IMR-90 (cell line): ENCODE measurements around the gene VAMP8. TPM values are rescaled to one million over a fixed set of nuclear protein-coding genes. Genes with fewer than 3 reads are reported as not detected.
A peak's percentile ranks its signal among the peaks of the same experiment; 100 is the strongest.

Experiments
- ATAC-seq: fragments of 200-7000 bp; cut with Tn5 transposase; 2 replicates; pipeline ENCODE4 v1.9.1; 2020; ENCODE audit warnings: low read depth, mild to moderate bottlenecking, moderate library complexity
- BruUV-seq: library from RNA; stranded (reverse); fragments of 400-500 nt; replicated peaks from 2 replicates; lab custom pipeline; 2021; lab: Mats Ljungman, UMichigan
- CTCF ChIA-PET: fragments of 300-600 bp; formaldehyde crosslinking; extraction: SDS; loops from one replicate; lab custom pipeline; 2021; ENCODE audit warnings: antibody characterized with exemption; lab: Yijun Ruan, JAX
- POLR2A ChIA-PET: fragments of 300-600 bp; sonication (Branson Sonifier 250); formaldehyde crosslinking; loops from one replicate; lab custom pipeline; 2022; ENCODE audit warnings: antibody characterized with exemption; ENCODE audit not compliant: unreplicated experiment; lab: Charles Lee
- DNase-seq: peaks from one replicate; pipeline ENCODE4 v3.0.0; 2013
- H2AFZ ChIP-seq: replicated peaks from 2 replicates; pipeline ENCODE3; 2013; ENCODE audit warnings: low read length, mild to moderate bottlenecking; ENCODE audit not compliant: poor library complexity
- H2AK5ac ChIP-seq: 2 replicates; pipeline ENCODE4 v1.6.1; 2013; ENCODE audit warnings: low read depth, low read length, inconsistent platforms
- H2AK9ac ChIP-seq: replicated peaks from 2 replicates; pipeline ENCODE3; 2013; ENCODE audit warnings: mild to moderate bottlenecking, low read depth, low read length, moderate library complexity; ENCODE audit not compliant: poor library complexity
- H2BK120ac ChIP-seq: 2 replicates; pipeline ENCODE4 v1.6.1; 2013; ENCODE audit warnings: low read depth, low read length, inconsistent platforms
- H2BK15ac ChIP-seq: 3 replicates; pipeline ENCODE4 v1.6.1; 2013; ENCODE audit warnings: low read depth, low read length, inconsistent platforms
- H2BK20ac ChIP-seq: 2 replicates; pipeline ENCODE4 v1.6.1; 2013; ENCODE audit warnings: low read depth, mild to moderate bottlenecking, inconsistent platforms, low read length, moderate library complexity
- H2BK5ac ChIP-seq: 2 replicates; pipeline ENCODE4 v1.6.1; 2013; ENCODE audit warnings: mild to moderate bottlenecking, low read depth, low read length, inconsistent platforms; ENCODE audit not compliant: poor library complexity, severe bottlenecking
- H3K14ac ChIP-seq: replicated peaks from 2 replicates; pipeline ENCODE4 v1.6.1; 2013; ENCODE audit warnings: low read depth, low read length, inconsistent platforms
- H3K18ac ChIP-seq: 2 replicates; pipeline ENCODE4 v1.6.1; 2013; ENCODE audit warnings: low read depth, low read length, control low read depth
- H3K23ac ChIP-seq: 2 replicates; pipeline ENCODE4 v1.6.1; 2013; ENCODE audit warnings: low read depth, low read length, inconsistent platforms
- H3K27ac ChIP-seq: 2 replicates; pipeline ENCODE4 v1.5.1; 2013; ENCODE audit warnings: mild to moderate bottlenecking, control low read depth, low read length; ENCODE audit not compliant: insufficient read depth
- H3K27me3 ChIP-seq: 2 replicates; pipeline ENCODE4 v1.6.1; 2013; ENCODE audit warnings: low read length; ENCODE audit not compliant: control insufficient read depth, insufficient read depth
- H3K36me3 ChIP-seq: 2 replicates; pipeline ENCODE4 v1.6.1; 2013; ENCODE audit warnings: low read length, mixed read lengths; ENCODE audit not compliant: control insufficient read depth, insufficient read depth
- H3K4ac ChIP-seq: 2 replicates; pipeline ENCODE4 v1.6.1; 2013; ENCODE audit warnings: low read depth, low read length, inconsistent platforms
- H3K4me1 ChIP-seq: 2 replicates; pipeline ENCODE4 v1.6.1; 2013; ENCODE audit warnings: low read length, mixed read lengths; ENCODE audit not compliant: control insufficient read depth, insufficient read depth
- H3K4me2 ChIP-seq: 2 replicates; pipeline ENCODE4 v1.6.1; 2013; ENCODE audit warnings: low read depth, mild to moderate bottlenecking, control low read depth, low read length, moderate library complexity
- H3K4me3 ChIP-seq: 2 replicates; pipeline ENCODE4 v1.5.1; 2013; ENCODE audit warnings: low read depth, mild to moderate bottlenecking, control low read depth, low read length, moderate library complexity; ENCODE audit not compliant: insufficient read depth
- H3K56ac ChIP-seq: 2 replicates; pipeline ENCODE4 v1.6.1; 2013; ENCODE audit warnings: low read length, inconsistent platforms; ENCODE audit not compliant: insufficient read depth; ENCODE audit errors: extremely low read depth
- H3K79me1 ChIP-seq, 2 experiments: 2 replicates each; pipeline ENCODE4 v1.6.1; 2013; ENCODE audit warnings: low read length in 2 of 2, inconsistent platforms in 1 of 2, low read depth in 1 of 2
- H3K9ac ChIP-seq: 2 replicates; pipeline ENCODE4 v1.6.1; 2013; ENCODE audit warnings: low read depth, low read length, control low read depth
- H3K9me1 ChIP-seq: 2 replicates; pipeline ENCODE4 v1.6.1; 2013; ENCODE audit warnings: low read length, inconsistent platforms; ENCODE audit not compliant: insufficient read depth
- H3K9me3 ChIP-seq: 2 replicates; pipeline ENCODE4 v1.6.1; 2013; ENCODE audit warnings: low read length; ENCODE audit not compliant: control insufficient read depth, insufficient read depth
- H4K20me1 ChIP-seq: 2 replicates; pipeline ENCODE4 v1.6.1; 2013; ENCODE audit warnings: low read length, inconsistent platforms; ENCODE audit not compliant: insufficient read depth
- H4K5ac ChIP-seq: 2 replicates; pipeline ENCODE4 v1.6.1; 2013; ENCODE audit warnings: mild to moderate bottlenecking, low read depth, low read length, control low read depth
- H4K8ac ChIP-seq, 2 experiments: 2 replicates each; pipeline ENCODE4 v1.6.1; 2013; ENCODE audit warnings: low read depth in 2 of 2, low read length in 2 of 2, control low read depth in 1 of 2, inconsistent platforms in 1 of 2
- H4K91ac ChIP-seq: 2 replicates; pipeline ENCODE4 v1.6.1; 2013; ENCODE audit warnings: low read depth, low read length, inconsistent platforms; ENCODE audit not compliant: insufficient read depth
- BHLHE40 ChIP-seq: fragments of 150-350 bp; IDR thresholded peaks from 2 replicates; pipeline ENCODE4 v1.6.1; 2016; ENCODE audit warnings: mild to moderate bottlenecking, low read depth, low read length
- CEBPB ChIP-seq: IDR thresholded peaks from 2 replicates; pipeline ENCODE4 v1.6.1; 2012; ENCODE audit warnings: low read depth, low read length, improper control_type of control experiment
- CHD1 ChIP-seq: IDR thresholded peaks from 2 replicates; pipeline ENCODE4 v1.6.1; 2012; ENCODE audit warnings: low read depth, low read length, improper control_type of control experiment
- MAFK ChIP-seq: IDR thresholded peaks from 2 replicates; pipeline ENCODE4 v1.6.1; 2012; ENCODE audit warnings: low read depth, low read length, improper control_type of control experiment
- MAZ ChIP-seq: IDR thresholded peaks from 2 replicates; pipeline ENCODE4 v1.6.1; 2012; ENCODE audit warnings: low read depth, mild to moderate bottlenecking, low read length, improper control_type of control experiment, moderate library complexity, borderline replicate concordance
- MXI1 ChIP-seq: IDR thresholded peaks from 2 replicates; pipeline ENCODE4 v1.6.1; 2012; ENCODE audit warnings: low read depth, mild to moderate bottlenecking, low read length, moderate library complexity, borderline replicate concordance
- NFE2L2 ChIP-seq: fragments of 150-350 bp; IDR thresholded peaks from 2 replicates; pipeline ENCODE4 v1.6.1; 2016; ENCODE audit warnings: low read depth, mild to moderate bottlenecking, low read length
- POLR2A ChIP-seq: IDR thresholded peaks from 2 replicates; pipeline ENCODE4 v1.6.1; 2012; ENCODE audit warnings: mild to moderate bottlenecking, low read depth, low read length
- RAD21 ChIP-seq: IDR thresholded peaks from 2 replicates; pipeline ENCODE4 v1.6.1; 2012; ENCODE audit warnings: low read length, improper control_type of control experiment
- RCOR1 ChIP-seq: IDR thresholded peaks from 2 replicates; pipeline ENCODE4 v1.6.1; 2012; ENCODE audit warnings: mild to moderate bottlenecking, low read length, improper control_type of control experiment; ENCODE audit not compliant: insufficient replicate concordance
- RFX5 ChIP-seq: IDR thresholded peaks from 2 replicates; pipeline ENCODE4 v1.8.0; 2012; ENCODE audit warnings: low read depth, mild to moderate bottlenecking, low read length, moderate library complexity
- SMC3 ChIP-seq: fragments of 150-350 bp; IDR thresholded peaks from 2 replicates; pipeline ENCODE4 v1.6.1; 2016; ENCODE audit warnings: low read depth, mild to moderate bottlenecking, antibody characterized with exemption, low read length, moderate library complexity
- WGBS, 2 experiments: methylation state at CpG; one replicate each; pipeline versions ENCODE4 v1.1.5 to v1.1.7; 2013; ENCODE audit warnings: missing lambda C conversion rate in 2 of 2; ENCODE audit not compliant: insufficient read length in 1 of 2; ENCODE audit errors: extremely low coverage in 2 of 2; 5-methylcytosine and 5-hydroxymethylcytosine counted together
- dilution Hi-C: fragments of 300-500 bp; cut with HindIII; formaldehyde crosslinking; loops from one replicate; pipeline ENCODE4 v1.14.3; 2018; ENCODE audit warnings: low sequenced_read_pairs; ENCODE audit not compliant: unreplicated experiment
- in situ Hi-C: fragments of 300-500 bp; cut with MboI; formaldehyde crosslinking; loops from 3 replicates; pipeline ENCODE4 v1.14.3; 2019; ENCODE audit warnings: low sequenced_read_pairs, inconsistent platforms, mixed read lengths
- intact Hi-C: fragments of 100-400 bp; cut with micrococcal nuclease; formaldehyde crosslinking; loops from 2 replicates; pipeline ENCODE4 v1.10.0; 2022
- polyA plus RNA-seq, 3 experiments: library from polyadenylated mRNA; depleted of rRNA; stranded (reverse); fragments of >200 nt; gene quantifications; 2 replicates each; pipeline ENCODE4 v1.2.3, GENCODE V29; 2012; ENCODE audit warnings: low replicate concordance in 1 of 3
- total RNA-seq: library from RNA; depleted of rRNA; stranded (reverse); fragments of >200 nt; gene quantifications from 2 replicates; pipeline ENCODE4 v1.2.3, GENCODE V29; 2012
- TF ChIP-seq, protein P1 (sequence below): conservative IDR thresholded peaks from 2 replicates; pipeline ENCODE4 v1.5.1; 2012; ENCODE audit warnings: mild to moderate bottlenecking, low read depth, low read length, improper control_type of control experiment
- TF ChIP-seq, protein P2 (sequence below): fragments of 150-350 bp; IDR thresholded peaks from 2 replicates; pipeline ENCODE4 v1.6.1; 2016; ENCODE audit warnings: low read depth, mild to moderate bottlenecking, low read length, moderate library complexity, borderline replicate concordance
- TF ChIP-seq, protein P3 (sequence below): fragments of 150-350 bp; IDR thresholded peaks from 2 replicates; pipeline ENCODE4 v1.6.1; 2017; ENCODE audit warnings: mild to moderate bottlenecking, antibody characterized with exemption, low read length, low read depth

VAMP8 gene
- total and polyA plus RNA-seq, 2 of the 4 experiments (the other 2 are of a cell fraction) = 0.90 to 1.9 TPM

DNA sequence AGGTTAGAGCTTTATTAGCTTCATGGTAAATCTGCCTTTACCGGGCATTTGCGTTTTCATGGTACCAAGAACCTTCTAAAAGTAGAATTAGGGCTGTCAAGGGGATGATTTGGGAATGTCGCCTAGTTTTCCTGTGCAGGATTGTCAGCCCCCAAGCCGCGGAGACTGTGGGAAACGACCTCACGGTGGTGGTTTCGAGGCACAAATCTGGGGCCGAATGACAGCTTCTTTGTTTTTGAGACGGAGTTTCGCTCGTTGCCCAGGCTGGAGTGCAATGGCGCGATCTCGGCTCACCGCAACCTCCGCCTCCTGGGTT lies 38.0 kb downstream of the VAMP8 start:
- Histone ChIP-seq H2BK120ac (no peak overlapping the region), H3K56ac (no peak overlapping the region), H3K14ac (no peak overlapping the region), H2BK5ac (no peak overlapping the region), H3K9me1 (peaks cover 5% of the 10 kb centered on the region), H2AK5ac (no peak overlapping the region), H2BK20ac (no peak overlapping the region), H3K27me3 (no peaks in the 10 kb centered on the region), H4K91ac (no peak overlapping the region), H3K4me2 (no peak overlapping the region), H4K20me1 (peaks cover 12% of the 10 kb centered on the region; the same call in 1 of the 2 replicates), H3K23ac (no peak overlapping the region), H3K4ac (no peak overlapping the region), H4K8ac (peak overlapping the region; percentile 91 to 94), H4K5ac (peak overlapping the region; percentile 24; the same call in 1 of the 2 replicates), H3K9ac (no peak overlapping the region), H3K4me3 (no peak overlapping the region), H2AK9ac (no peak overlapping the region), H3K4me1 (peaks cover 2% of the 10 kb centered on the region; the same call in 1 of the 2 replicates), H3K9me3 (no peaks in the 10 kb centered on the region), H3K36me3 (peaks cover 3% of the 10 kb centered on the region), H3K27ac (no peak overlapping the region), H3K79me1 (peaks cover 13 to 30% of the 10 kb centered on the region in 2 experiments), H2AFZ (no peak overlapping the region), H3K18ac (no peak overlapping the region), H2BK15ac (no peak overlapping the region)
- 81% methylated on average over 11 of the region's 17 CpGs; no CpG with 5 or more reads in 1 of the 2 experiments for WGBS, 2 experiments
- intact Hi-C loops (no loop called here), in situ Hi-C loops (no loop called here), dilution Hi-C loops (no loop called here)
- ChIA-PET CTCF (no interaction called here), POLR2A (no interaction called here)
- ATAC-seq (no peak), DNase-seq (no peak)
- no TSS peak for BruUV-seq
- TF ChIP-seq BHLHE40 (no peak), RCOR1 (no peak), CEBPB (no peak), MAZ (no peak), RFX5 (no peak), MXI1 (no peak), NFE2L2 (no peak), POLR2A (no peak), MAFK (no peak), SMC3 (no peak), RAD21 (no peak), CHD1 (no peak)
- TF ChIP-seq, protein P1, sequence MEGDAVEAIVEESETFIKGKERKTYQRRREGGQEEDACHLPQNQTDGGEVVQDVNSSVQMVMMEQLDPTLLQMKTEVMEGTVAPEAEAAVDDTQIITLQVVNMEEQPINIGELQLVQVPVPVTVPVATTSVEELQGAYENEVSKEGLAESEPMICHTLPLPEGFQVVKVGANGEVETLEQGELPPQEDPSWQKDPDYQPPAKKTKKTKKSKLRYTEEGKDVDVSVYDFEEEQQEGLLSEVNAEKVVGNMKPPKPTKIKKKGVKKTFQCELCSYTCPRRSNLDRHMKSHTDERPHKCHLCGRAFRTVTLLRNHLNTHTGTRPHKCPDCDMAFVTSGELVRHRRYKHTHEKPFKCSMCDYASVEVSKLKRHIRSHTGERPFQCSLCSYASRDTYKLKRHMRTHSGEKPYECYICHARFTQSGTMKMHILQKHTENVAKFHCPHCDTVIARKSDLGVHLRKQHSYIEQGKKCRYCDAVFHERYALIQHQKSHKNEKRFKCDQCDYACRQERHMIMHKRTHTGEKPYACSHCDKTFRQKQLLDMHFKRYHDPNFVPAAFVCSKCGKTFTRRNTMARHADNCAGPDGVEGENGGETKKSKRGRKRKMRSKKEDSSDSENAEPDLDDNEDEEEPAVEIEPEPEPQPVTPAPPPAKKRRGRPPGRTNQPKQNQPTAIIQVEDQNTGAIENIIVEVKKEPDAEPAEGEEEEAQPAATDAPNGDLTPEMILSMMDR = no peak
- TF ChIP-seq, protein P2, sequence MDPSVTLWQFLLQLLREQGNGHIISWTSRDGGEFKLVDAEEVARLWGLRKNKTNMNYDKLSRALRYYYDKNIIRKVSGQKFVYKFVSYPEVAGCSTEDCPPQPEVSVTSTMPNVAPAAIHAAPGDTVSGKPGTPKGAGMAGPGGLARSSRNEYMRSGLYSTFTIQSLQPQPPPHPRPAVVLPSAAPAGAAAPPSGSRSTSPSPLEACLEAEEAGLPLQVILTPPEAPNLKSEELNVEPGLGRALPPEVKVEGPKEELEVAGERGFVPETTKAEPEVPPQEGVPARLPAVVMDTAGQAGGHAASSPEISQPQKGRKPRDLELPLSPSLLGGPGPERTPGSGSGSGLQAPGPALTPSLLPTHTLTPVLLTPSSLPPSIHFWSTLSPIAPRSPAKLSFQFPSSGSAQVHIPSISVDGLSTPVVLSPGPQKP = no peak
- TF ChIP-seq, protein P3, sequence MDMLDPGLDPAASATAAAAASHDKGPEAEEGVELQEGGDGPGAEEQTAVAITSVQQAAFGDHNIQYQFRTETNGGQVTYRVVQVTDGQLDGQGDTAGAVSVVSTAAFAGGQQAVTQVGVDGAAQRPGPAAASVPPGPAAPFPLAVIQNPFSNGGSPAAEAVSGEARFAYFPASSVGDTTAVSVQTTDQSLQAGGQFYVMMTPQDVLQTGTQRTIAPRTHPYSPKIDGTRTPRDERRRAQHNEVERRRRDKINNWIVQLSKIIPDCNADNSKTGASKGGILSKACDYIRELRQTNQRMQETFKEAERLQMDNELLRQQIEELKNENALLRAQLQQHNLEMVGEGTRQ = no peak
